GM12878 (cell line): ENCODE measurements around the gene FETUB. TPM values are rescaled to one million over a fixed set of nuclear protein-coding genes. Genes with fewer than 3 reads are reported as not detected.

Source experiments
- polyA plus RNA-seq, 11 experiments: library from polyadenylated mRNA; depleted of rRNA in 4 of 11; unstranded in 6 of 11; stranded (reverse) in 5 of 11; fragments of >200 nt; fragmentation: Nextera tagmentation in 4 of 11; fragmentation: Illumina TruSeq in 1 of 11; extraction: Ambion mirVana in 4 of 11; extraction: Trizol in 1 of 11; gene quantifications; 1 replicate in 1 of 11; 2 replicates in 10 of 11; pipeline versions ENCODE4 v1.2.1 to v1.2.3, GENCODE V29; 2011 to 2016; ENCODE audit warnings: inconsistent platforms in 2 of 11, missing spikeins in 2 of 11, low read depth in 1 of 11
- small RNA-seq: library from RNA; depleted of rRNA; stranded (forward); fragments of <200 nt; gene quantifications from one replicate; pipeline ENCODE3, GENCODE V24; 2014
- total RNA-seq, 4 experiments: library from RNA; depleted of rRNA in 3 of 4; stranded (reverse); fragments of >200 nt in 3 of 4; fragmentation: Illumina TruSeq in 1 of 4; extraction: Trizol in 1 of 4; gene quantifications; 2 replicates each; pipeline versions ENCODE4 v1.2.1 to v1.2.3, GENCODE V29; 2013 to 2021

Gene FETUB
- total and polyA plus RNA-seq, 10 of the 15 experiments (the other 5 are each of a cell fraction or from before 2014, with no cell fraction given): not detected

Small RNA genes lying within 50 kb of the gene (small RNA-seq; reads per million reads assigned to genes)
- not detected for gene RF00017

Other genes with a start within 250 kb of the FETUB start
Only the 7 nearest of the 9 such genes appear.
- gene CRYGS, start 96.0 kb upstream of the FETUB start, total RNA-seq (2014; rRNA removed): 4.1 and 4.8 TPM in 2 replicates
- gene CRYGS, start 96.0 kb upstream of the FETUB start, total RNA-seq (2014; rRNA removed; fragmentation: Illumina TruSeq; extraction: Trizol): 2.4 and 2.5 TPM in 2 replicates
- 1.7 and 2.1 TPM in 2 replicates for gene CRYGS, start 96.0 kb upstream of the FETUB start, total RNA-seq (2021)
- gene CRYGS, start 96.0 kb upstream of the FETUB start, polyA plus RNA-seq (2011; rRNA removed): 5.8 and 6.0 TPM in 2 replicates
- 2.5 and 4.5 TPM in 2 replicates for gene CRYGS, start 96.0 kb upstream of the FETUB start, polyA plus RNA-seq (2014; fragmentation: Illumina TruSeq; extraction: Trizol)
- 1 to 10 TPM; 1.4 to 2.8 TPM for gene CRYGS, start 96.0 kb upstream of the FETUB start, polyA plus RNA-seq (2014; fragmentation: Nextera tagmentation; extraction: Ambion mirVana)
- gene CRYGS, start 96.0 kb upstream of the FETUB start, polyA plus RNA-seq (2014; rRNA removed): 3.5 and 5.3 TPM in 2 replicates
- 1 to 10 TPM; 1.1 to 1.6 TPM for gene CRYGS, start 96.0 kb upstream of the FETUB start, polyA plus RNA-seq (2016; fragmentation: Nextera tagmentation; extraction: Ambion mirVana)
- 20.4 and 21.1 TPM in 2 replicates for gene TBCCD1, start 73.1 kb upstream of the FETUB start, total RNA-seq (2014; rRNA removed)
- gene TBCCD1, start 73.1 kb upstream of the FETUB start, total RNA-seq (2014; rRNA removed; fragmentation: Illumina TruSeq; extraction: Trizol): 14.8 and 15.0 TPM in 2 replicates
- gene TBCCD1, start 73.1 kb upstream of the FETUB start, total RNA-seq (2021): 11.5 and 12.3 TPM in 2 replicates
- 23.4 and 25.0 TPM in 2 replicates for gene TBCCD1, start 73.1 kb upstream of the FETUB start, polyA plus RNA-seq (2011; rRNA removed)
- gene TBCCD1, start 73.1 kb upstream of the FETUB start, polyA plus RNA-seq (2014; fragmentation: Illumina TruSeq; extraction: Trizol): 14.3 and 16.5 TPM in 2 replicates
- 10 to 100 TPM in 1 of 2 experiments, 1 to 10 TPM in 1; 6.9 to 11.3 TPM for gene TBCCD1, start 73.1 kb upstream of the FETUB start, polyA plus RNA-seq (2014; fragmentation: Nextera tagmentation; extraction: Ambion mirVana)
- 14.1 and 14.7 TPM in 2 replicates for gene TBCCD1, start 73.1 kb upstream of the FETUB start, polyA plus RNA-seq (2014; rRNA removed)
- gene TBCCD1, start 73.1 kb upstream of the FETUB start, polyA plus RNA-seq (2016; fragmentation: Nextera tagmentation; extraction: Ambion mirVana): 10 to 100 TPM; 15.8 to 18.0 TPM
- gene DNAJB11, start 69.7 kb upstream of the FETUB start, total RNA-seq (2014; rRNA removed): 57.9 and 62.9 TPM in 2 replicates
- 52.7 and 57.7 TPM in 2 replicates for gene DNAJB11, start 69.7 kb upstream of the FETUB start, total RNA-seq (2014; rRNA removed; fragmentation: Illumina TruSeq; extraction: Trizol)
- gene DNAJB11, start 69.7 kb upstream of the FETUB start, total RNA-seq (2021): 44.1 and 45.1 TPM in 2 replicates
- 43.3 and 56.9 TPM in 2 replicates for gene DNAJB11, start 69.7 kb upstream of the FETUB start, polyA plus RNA-seq (2011; rRNA removed)
- 65.0 and 67.8 TPM in 2 replicates for gene DNAJB11, start 69.7 kb upstream of the FETUB start, polyA plus RNA-seq (2014; fragmentation: Illumina TruSeq; extraction: Trizol)
- gene DNAJB11, start 69.7 kb upstream of the FETUB start, polyA plus RNA-seq (2014; fragmentation: Nextera tagmentation; extraction: Ambion mirVana): 10 to 100 TPM; 16.2 to 26.4 TPM
- gene DNAJB11, start 69.7 kb upstream of the FETUB start, polyA plus RNA-seq (2014; rRNA removed): 59.4 and 61.5 TPM in 2 replicates
- 100 to 1,000 TPM; 130 to 135 TPM for gene DNAJB11, start 69.7 kb upstream of the FETUB start, polyA plus RNA-seq (2016; fragmentation: Nextera tagmentation; extraction: Ambion mirVana)
- gene AHSG, start 27.3 kb upstream of the FETUB start, total RNA-seq (2014; rRNA removed): not detected in 2 replicates
- gene AHSG, start 27.3 kb upstream of the FETUB start, total RNA-seq (2014; rRNA removed; fragmentation: Illumina TruSeq; extraction: Trizol): not detected in 2 replicates
- 0.90 and 1.2 TPM in 2 replicates for gene AHSG, start 27.3 kb upstream of the FETUB start, total RNA-seq (2021)
- gene AHSG, start 27.3 kb upstream of the FETUB start, polyA plus RNA-seq (2011; rRNA removed): not detected in 2 replicates
- not detected in 2 replicates for gene AHSG, start 27.3 kb upstream of the FETUB start, polyA plus RNA-seq (2014; fragmentation: Illumina TruSeq; extraction: Trizol)
- under 1 TPM in 1 of 2 experiments, not detected in 1; 0.06 TPM for gene AHSG, start 27.3 kb upstream of the FETUB start, polyA plus RNA-seq (2014; fragmentation: Nextera tagmentation; extraction: Ambion mirVana)
- gene AHSG, start 27.3 kb upstream of the FETUB start, polyA plus RNA-seq (2014; rRNA removed): 0.15 TPM in 1 of 2 replicates, not detected in the other
- gene AHSG, start 27.3 kb upstream of the FETUB start, polyA plus RNA-seq (2016; fragmentation: Nextera tagmentation; extraction: Ambion mirVana): not detected
- gene HRG, start 25.6 kb downstream of the FETUB start, total RNA-seq (2014; rRNA removed): not detected in 2 replicates
- not detected in 2 replicates for gene HRG, start 25.6 kb downstream of the FETUB start, total RNA-seq (2014; rRNA removed; fragmentation: Illumina TruSeq; extraction: Trizol)
- gene HRG, start 25.6 kb downstream of the FETUB start, total RNA-seq (2021): 0.13 and 0.21 TPM in 2 replicates
- gene HRG, start 25.6 kb downstream of the FETUB start, polyA plus RNA-seq (2011; rRNA removed): not detected in 2 replicates
- not detected in 2 replicates for gene HRG, start 25.6 kb downstream of the FETUB start, polyA plus RNA-seq (2014; fragmentation: Illumina TruSeq; extraction: Trizol)
- not detected for gene HRG, start 25.6 kb downstream of the FETUB start, polyA plus RNA-seq (2014; fragmentation: Nextera tagmentation; extraction: Ambion mirVana)
- gene HRG, start 25.6 kb downstream of the FETUB start, polyA plus RNA-seq (2014; rRNA removed): not detected in 2 replicates
- gene HRG, start 25.6 kb downstream of the FETUB start, polyA plus RNA-seq (2016; fragmentation: Nextera tagmentation; extraction: Ambion mirVana): not detected
- not detected in 2 replicates for gene KNG1, start 77.0 kb downstream of the FETUB start, total RNA-seq (2014; rRNA removed)
- gene KNG1, start 77.0 kb downstream of the FETUB start, total RNA-seq (2014; rRNA removed; fragmentation: Illumina TruSeq; extraction: Trizol): not detected in 2 replicates
- gene KNG1, start 77.0 kb downstream of the FETUB start, total RNA-seq (2021): 0.21 and 0.24 TPM in 2 replicates
- gene KNG1, start 77.0 kb downstream of the FETUB start, polyA plus RNA-seq (2011; rRNA removed): not detected in 2 replicates
- not detected in 2 replicates for gene KNG1, start 77.0 kb downstream of the FETUB start, polyA plus RNA-seq (2014; fragmentation: Illumina TruSeq; extraction: Trizol)
- not detected for gene KNG1, start 77.0 kb downstream of the FETUB start, polyA plus RNA-seq (2014; fragmentation: Nextera tagmentation; extraction: Ambion mirVana)
- gene KNG1, start 77.0 kb downstream of the FETUB start, polyA plus RNA-seq (2014; rRNA removed): not detected in 2 replicates
- gene KNG1, start 77.0 kb downstream of the FETUB start, polyA plus RNA-seq (2016; fragmentation: Nextera tagmentation; extraction: Ambion mirVana): not detected
- 254 and 334 TPM in 2 replicates for gene EIF4A2, start 143.2 kb downstream of the FETUB start, total RNA-seq (2014; rRNA removed)
- gene EIF4A2, start 143.2 kb downstream of the FETUB start, total RNA-seq (2014; rRNA removed; fragmentation: Illumina TruSeq; extraction: Trizol): 321 and 331 TPM in 2 replicates
- gene EIF4A2, start 143.2 kb downstream of the FETUB start, total RNA-seq (2021): 255 and 277 TPM in 2 replicates
- 680 and 939 TPM in 2 replicates for gene EIF4A2, start 143.2 kb downstream of the FETUB start, polyA plus RNA-seq (2011; rRNA removed)
- 321 and 430 TPM in 2 replicates for gene EIF4A2, start 143.2 kb downstream of the FETUB start, polyA plus RNA-seq (2014; fragmentation: Illumina TruSeq; extraction: Trizol)
- gene EIF4A2, start 143.2 kb downstream of the FETUB start, polyA plus RNA-seq (2014; fragmentation: Nextera tagmentation; extraction: Ambion mirVana): 100 to 1,000 TPM; 216 to 263 TPM
- 305 and 359 TPM in 2 replicates for gene EIF4A2, start 143.2 kb downstream of the FETUB start, polyA plus RNA-seq (2014; rRNA removed)
- gene EIF4A2, start 143.2 kb downstream of the FETUB start, polyA plus RNA-seq (2016; fragmentation: Nextera tagmentation; extraction: Ambion mirVana): 100 to 1,000 TPM; 154 to 159 TPM